Loucy (cell line): Measurements from ENCODE around the gene MAPKBP1.

ENCODE experiments used
- H2AFZ ChIP-seq: fragments of 200-600 bp; sonication (generic); 2 replicates; pipeline ENCODE4 v1.6.0; 2016; ENCODE audit warnings: antibody characterized with exemption, mild to moderate bottlenecking, low read length, moderate library complexity
- H3F3A ChIP-seq: fragments of 200-600 bp; 2 replicates; pipeline ENCODE4 v1.6.0; 2016; ENCODE audit warnings: antibody characterized with exemption, low read depth, mild to moderate bottlenecking
- H3K27me3 ChIP-seq: fragments of 200-600 bp; sonication (generic); 2 replicates; pipeline ENCODE4 v1.6.1; 2014; ENCODE audit warnings: low read length, mild to moderate bottlenecking; ENCODE audit not compliant: insufficient read depth, poor library complexity, severe bottlenecking
- H3K36me3 ChIP-seq: fragments of 200-600 bp; sonication (generic); 2 replicates; pipeline ENCODE4 v1.6.1; 2016; ENCODE audit warnings: low read length; ENCODE audit not compliant: insufficient read depth
- H3K4me1 ChIP-seq: fragments of 200-600 bp; sonication (generic); 2 replicates; pipeline ENCODE4 v1.5.1; 2014; ENCODE audit warnings: low read length, mild to moderate bottlenecking; ENCODE audit not compliant: insufficient read depth, poor library complexity, severe bottlenecking
- H3K4me2 ChIP-seq: fragments of 200-600 bp; sonication (generic); 2 replicates; pipeline ENCODE4 v1.6.0; 2014; ENCODE audit warnings: antibody characterized with exemption, low read length, low read depth, mild to moderate bottlenecking; ENCODE audit not compliant: poor library complexity, severe bottlenecking
- H3K4me3 ChIP-seq: fragments of 200-600 bp; sonication (generic); 2 replicates; pipeline ENCODE4 v1.5.1; 2014; ENCODE audit warnings: low read length, mild to moderate bottlenecking, mixed read lengths; ENCODE audit not compliant: poor library complexity, severe bottlenecking
- H3K79me2 ChIP-seq: fragments of 200-600 bp; sonication (generic); 2 replicates; pipeline ENCODE4 v1.6.1; 2014; ENCODE audit warnings: low read length; ENCODE audit not compliant: insufficient read depth
- H3K9ac ChIP-seq: fragments of 200-600 bp; sonication (generic); 2 replicates; pipeline ENCODE4 v1.6.0; 2014; ENCODE audit warnings: mild to moderate bottlenecking, low read depth, low read length, moderate library complexity; ENCODE audit not compliant: poor library complexity, severe bottlenecking
- H3K9me2 ChIP-seq: fragments of 200-600 bp; sonication (generic); replicated peaks from 2 replicates; pipeline ENCODE4 v1.6.1; 2016; ENCODE audit warnings: low read depth, low read length, mixed read lengths
- H3K9me3 ChIP-seq: fragments of 200-600 bp; sonication (generic); 2 replicates; pipeline ENCODE4 v1.6.1; 2014; ENCODE audit warnings: mild to moderate bottlenecking, antibody characterized with exemption, low read length, low read depth; ENCODE audit not compliant: insufficient read depth
- H4K20me1 ChIP-seq: fragments of 200-600 bp; sonication (generic); 2 replicates; pipeline ENCODE4 v1.6.0; 2014; ENCODE audit warnings: antibody characterized with exemption, low read length, mild to moderate bottlenecking; ENCODE audit not compliant: insufficient read depth, poor library complexity, severe bottlenecking
- CTCF ChIP-seq: fragments of 200-600 bp; sonication (generic); conservative IDR thresholded peaks from 2 replicates; pipeline ENCODE4 v1.5.1; 2014; ENCODE audit warnings: mild to moderate bottlenecking, antibody characterized with exemption, low read length
- EZH2phosphoT487 ChIP-seq: fragments of 200-600 bp; IDR thresholded peaks from 2 replicates; pipeline ENCODE4 v1.6.1; 2018; ENCODE audit warnings: antibody characterized with exemption, mild to moderate bottlenecking, moderate library complexity, borderline replicate concordance

Gene MAPKBP1

DNA sequence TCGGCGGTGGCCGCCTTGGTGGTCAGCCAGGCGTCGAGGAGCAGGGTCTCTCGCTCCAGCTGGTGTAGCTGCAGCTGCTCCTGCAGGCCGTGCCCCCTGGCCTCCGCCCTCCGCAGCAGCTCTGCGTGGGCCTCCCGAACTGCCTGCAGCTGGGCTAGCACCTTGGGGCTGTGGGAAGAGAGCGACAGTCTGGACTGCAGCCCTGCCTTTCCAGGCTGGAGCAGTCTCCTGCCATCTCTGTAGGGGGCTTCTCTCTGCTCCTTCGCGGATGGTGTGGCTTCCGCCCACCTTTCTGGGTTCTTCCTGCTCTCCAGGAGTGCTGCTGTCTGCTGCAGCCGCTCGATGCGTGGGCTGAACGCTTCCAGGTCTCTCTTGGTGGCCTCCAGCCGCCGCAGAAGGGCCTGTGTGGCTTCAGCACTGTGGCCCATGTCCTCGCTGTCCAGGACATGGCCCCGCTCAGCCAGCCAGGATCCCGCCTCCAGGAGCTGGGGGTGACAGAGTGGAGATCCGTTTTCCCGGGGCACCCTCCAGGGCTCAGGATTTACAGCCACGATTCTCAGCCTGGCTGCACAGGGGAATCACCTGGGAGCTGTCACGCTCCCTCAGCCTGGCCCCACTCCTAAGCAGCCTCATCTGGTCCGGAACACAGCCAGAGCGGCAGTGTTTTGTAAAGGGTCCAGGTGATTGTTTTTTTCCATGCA is 81.1 kb downstream of the MAPKBP1 start:
- no peaks in the 10 kb centered on the region for H3F3A ChIP-seq
- no peaks in the 10 kb centered on the region for H3K27me3 ChIP-seq
- H3K79me2 ChIP-seq, result no peaks in the 10 kb centered on the region
- peaks cover 7% of the 10 kb centered on the region for H3K4me1 ChIP-seq
- H4K20me1 ChIP-seq, result no peaks in the 10 kb centered on the region
- no peaks in the 10 kb centered on the region for H3K36me3 ChIP-seq
- H2AFZ ChIP-seq, result no peak overlapping the region
- H3K9me2 ChIP-seq, result no peaks in the 10 kb centered on the region
- TF ChIP-seq EZH2phosphoT487, result no peak
- TF ChIP-seq CTCF, result no peak
- no peak overlapping the region for H3K9ac ChIP-seq
- no peaks in the 10 kb centered on the region for H3K9me3 ChIP-seq
- no peak overlapping the region for H3K4me3 ChIP-seq
- H3K4me2 ChIP-seq, result no peak overlapping the region

GRCh38 chr15:41856262-41856661 is 82.0 kb downstream of the MAPKBP1 start:
- TF ChIP-seq EZH2phosphoT487 (no peak), CTCF (no peak)
- no peaks in the 10 kb centered on the region for H4K20me1 ChIP-seq
- H3K36me3 ChIP-seq, result no peaks in the 10 kb centered on the region

DNA sequence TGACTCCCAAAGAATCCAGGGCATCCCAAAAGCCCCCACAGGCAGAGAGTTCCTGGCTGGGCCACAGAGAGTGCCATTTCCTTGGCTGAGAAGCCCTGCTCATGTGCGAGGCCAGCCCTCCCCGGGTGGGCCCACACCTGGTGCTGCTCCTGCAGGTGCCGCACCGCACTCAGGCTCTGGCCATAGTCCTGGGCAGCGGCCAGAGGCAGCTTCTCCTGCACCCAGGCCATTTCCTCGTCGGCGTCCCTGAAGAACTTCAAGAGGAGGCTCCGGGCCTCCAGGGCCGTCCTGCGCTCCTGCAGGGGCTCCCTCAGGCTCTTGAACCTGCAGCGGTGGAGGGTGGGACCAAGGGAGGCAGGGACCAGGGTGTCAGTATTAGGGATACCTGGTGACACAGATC is 82.4 kb downstream of the MAPKBP1 start:
- H4K20me1 ChIP-seq, result no peaks in the 10 kb centered on the region
- H3K79me2 ChIP-seq, result no peaks in the 10 kb centered on the region
- TF ChIP-seq EZH2phosphoT487, result no peak
- TF ChIP-seq CTCF, result no peak
- peaks cover 11% of the 10 kb centered on the region for H3K4me1 ChIP-seq
- no peaks in the 10 kb centered on the region for H3F3A ChIP-seq
- no peak overlapping the region for H3K9ac ChIP-seq
- H3K4me3 ChIP-seq, result no peak overlapping the region
- no peak overlapping the region for H2AFZ ChIP-seq
- H3K27me3 ChIP-seq, result no peaks in the 10 kb centered on the region
- H3K9me3 ChIP-seq, result no peaks in the 10 kb centered on the region
- no peaks in the 10 kb centered on the region for H3K36me3 ChIP-seq
- no peak overlapping the region for H3K4me2 ChIP-seq
- no peaks in the 10 kb centered on the region for H3K9me2 ChIP-seq

More at GRCh38 chr15:41856262-41856661, 82.0 kb downstream of the MAPKBP1 start:
- no peak overlapping the region for H3K4me3 ChIP-seq
- peaks cover 11% of the 10 kb centered on the region for H3K4me1 ChIP-seq
- no peak overlapping the region for H2AFZ ChIP-seq
- H3K9ac ChIP-seq, result no peak overlapping the region
- no peaks in the 10 kb centered on the region for H3K27me3 ChIP-seq
- H3K9me2 ChIP-seq, result no peaks in the 10 kb centered on the region
- no peaks in the 10 kb centered on the region for H3K9me3 ChIP-seq
- H3K79me2 ChIP-seq, result no peaks in the 10 kb centered on the region
- no peak overlapping the region for H3K4me2 ChIP-seq
- H3F3A ChIP-seq, result no peaks in the 10 kb centered on the region
